ENCODE results near the gene USP35.

DNA sequence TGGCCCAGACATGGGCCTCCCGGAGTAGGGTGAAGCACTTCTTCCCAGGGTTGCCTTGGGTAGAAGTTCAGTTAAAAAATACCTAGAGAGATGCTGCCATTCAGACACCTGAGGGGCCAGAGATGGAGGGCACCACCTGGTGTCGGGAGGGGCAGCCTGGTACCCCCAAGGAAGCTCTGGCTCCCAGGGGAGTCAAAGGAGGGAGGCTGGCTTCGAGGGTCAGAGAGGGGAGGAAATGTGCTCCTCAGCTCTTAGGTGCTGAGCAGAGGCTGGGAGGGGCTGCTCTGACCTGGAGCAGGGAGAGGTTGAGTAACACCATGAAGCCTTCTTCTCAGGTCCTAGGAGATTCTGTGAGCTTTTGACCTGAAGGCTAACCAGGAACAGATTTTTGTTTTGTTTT is 1.1 kb downstream of the USP35 start:
- TF ChIP-seq, protein P1, sequence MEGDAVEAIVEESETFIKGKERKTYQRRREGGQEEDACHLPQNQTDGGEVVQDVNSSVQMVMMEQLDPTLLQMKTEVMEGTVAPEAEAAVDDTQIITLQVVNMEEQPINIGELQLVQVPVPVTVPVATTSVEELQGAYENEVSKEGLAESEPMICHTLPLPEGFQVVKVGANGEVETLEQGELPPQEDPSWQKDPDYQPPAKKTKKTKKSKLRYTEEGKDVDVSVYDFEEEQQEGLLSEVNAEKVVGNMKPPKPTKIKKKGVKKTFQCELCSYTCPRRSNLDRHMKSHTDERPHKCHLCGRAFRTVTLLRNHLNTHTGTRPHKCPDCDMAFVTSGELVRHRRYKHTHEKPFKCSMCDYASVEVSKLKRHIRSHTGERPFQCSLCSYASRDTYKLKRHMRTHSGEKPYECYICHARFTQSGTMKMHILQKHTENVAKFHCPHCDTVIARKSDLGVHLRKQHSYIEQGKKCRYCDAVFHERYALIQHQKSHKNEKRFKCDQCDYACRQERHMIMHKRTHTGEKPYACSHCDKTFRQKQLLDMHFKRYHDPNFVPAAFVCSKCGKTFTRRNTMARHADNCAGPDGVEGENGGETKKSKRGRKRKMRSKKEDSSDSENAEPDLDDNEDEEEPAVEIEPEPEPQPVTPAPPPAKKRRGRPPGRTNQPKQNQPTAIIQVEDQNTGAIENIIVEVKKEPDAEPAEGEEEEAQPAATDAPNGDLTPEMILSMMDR (IDR thresholded peaks at IDR 0.05 in 4 of 5, conservative IDR thresholded peaks at IDR 0.05 in 1 of 5): no peak
- no peak for TF ChIP-seq POLR2A (IDR thresholded peaks at IDR 0.05)
